Stimulated activated CD4-positive, alpha-beta T cell treated with anti-CD3 and anti-CD28 coated beads, Interleukin-15, amount 100 ng/mL, for 48 hours (primary cell): ENCODE data around the gene TEX261.
A peak's percentile ranks its signal among the peaks of the same experiment; 100 is the strongest.
"Not testable (repeated sequence)": the region's sequence is repeated elsewhere in the genome, so short reads cannot be mapped to it uniquely, and the experiment has no call there.

Source experiments
- DNase-seq, 2 donors: peaks; one replicate each; pipeline ENCODE4 v3.0.0-alpha.2; 2020; ENCODE audit warnings: low read depth in 2 of 2

The TEX261 gene

GRCh38 chr2:70994699-70995425, at the start of gene TEX261:
Gene TEX261 (minus strand): TSS chr2:70994873. CDS start chr2:70994757, 116 bp downstream.
- peak; percentile 81 to 90 for DNase-seq

GRCh38 chr2:71043531-71044407, 49.1 kb upstream of the TEX261 start:
- DNase-seq: no peak

- DNase-seq: no peak
Observed at GRCh38 chr2:71042287-71042686, 47.6 kb upstream of the TEX261 start.

- not testable (repeated sequence) for DNase-seq
Observed at GRCh38 chr2:71036296-71036695, 41.6 kb upstream of the TEX261 start.

- peak; percentile 53 to 63 for DNase-seq
Observed at GRCh38 chr2:71023553-71024243, 29.0 kb upstream of the TEX261 start.

GRCh38 chr2:71021394-71021793, 26.7 kb upstream of the TEX261 start:
- DNase-seq: not testable (repeated sequence)

- DNase-seq: not testable (repeated sequence)
Observed at GRCh38 chr2:71019989-71020388, 25.3 kb upstream of the TEX261 start.

- no peak for DNase-seq
Observed at GRCh38 chr2:71018625-71019024, 24.0 kb upstream of the TEX261 start.

- DNase-seq: not testable (repeated sequence)
Observed at GRCh38 chr2:71011786-71012185, 17.1 kb upstream of the TEX261 start.

GRCh38 chr2:71008342-71008741, 13.7 kb upstream of the TEX261 start:
- DNase-seq: no peak

- DNase-seq: no peak
Observed at GRCh38 chr2:71006955-71007799, 12.5 kb upstream of the TEX261 start.

GRCh38 chr2:71006323-71006722, 11.7 kb upstream of the TEX261 start:
- DNase-seq: no peak

GRCh38 chr2:71005271-71006202, 10.9 kb upstream of the TEX261 start:
- DNase-seq: no peak

GRCh38 chr2:71004857-71005256, 10.2 kb upstream of the TEX261 start:
- no peak for DNase-seq

GRCh38 chr2:71003966-71004755, 9.5 kb upstream of the TEX261 start:
- no peak for DNase-seq

GRCh38 chr2:71003396-71003795, 8.7 kb upstream of the TEX261 start:
- DNase-seq: no peak

GRCh38 chr2:71001981-71002570, 7.4 kb upstream of the TEX261 start:
- DNase-seq: no peak

GRCh38 chr2:71001592-71001927, 6.9 kb upstream of the TEX261 start:
- no peak for DNase-seq
